DMS53 treated with DMSO at 0.1 percent for 48 hours (cell line): ENCODE results near the gene CLNK.

Experiments used
- DNase-seq: peaks from one replicate; lab custom pipeline; 2025; ENCODE audit not compliant: unreplicated experiment; lab: John Stamatoyannopoulos, UW

CLNK gene

GRCh38 chr4:10664408-10664807 is 20.2 kb downstream of the CLNK start:
- DNase-seq: peak; percentile 14

GRCh38 chr4:10662937-10663336 is 21.6 kb downstream of the CLNK start:
- DNase-seq: no peak

GRCh38 chr4:10661047-10661446 is 23.5 kb downstream of the CLNK start:
- no peak for DNase-seq

- DNase-seq: peak; percentile 40
These were observed 25.3 kb downstream of the CLNK start for GRCh38 chr4:10659251-10659650.

- DNase-seq: peak; percentile 75
These were observed 27.6 kb downstream of the CLNK start for GRCh38 chr4:10656988-10657387.

- no peak for DNase-seq
These were observed 28.1 kb downstream of the CLNK start for GRCh38 chr4:10656420-10656819.

GRCh38 chr4:10655968-10656367 is 28.6 kb downstream of the CLNK start:
- peak; percentile 14 for DNase-seq

- DNase-seq: no peak
These were observed 36.1 kb downstream of the CLNK start for GRCh38 chr4:10648479-10648878.

- DNase-seq: no peak
These were observed 36.7 kb downstream of the CLNK start for GRCh38 chr4:10647846-10648245.

GRCh38 chr4:10643600-10644425 is 40.8 kb downstream of the CLNK start:
- DNase-seq: no peak

- DNase-seq: no peak
These were observed 43.9 kb downstream of the CLNK start for GRCh38 chr4:10640561-10641201.

GRCh38 chr4:10639664-10640063 is 44.9 kb downstream of the CLNK start:
- DNase-seq: no peak

- DNase-seq: no peak
These were observed 45.5 kb downstream of the CLNK start for GRCh38 chr4:10639100-10639499.

GRCh38 chr4:10635091-10635490 is 49.5 kb downstream of the CLNK start:
- DNase-seq: no peak

GRCh38 chr4:10629394-10629793 is 55.2 kb downstream of the CLNK start:
- DNase-seq: no peak

GRCh38 chr4:10625131-10625530 is 59.4 kb downstream of the CLNK start:
- DNase-seq: peak; percentile 96

- peak; percentile 19 for DNase-seq
These were observed 60.7 kb downstream of the CLNK start for GRCh38 chr4:10623862-10624261.

- no peak for DNase-seq
These were observed 61.3 kb downstream of the CLNK start for GRCh38 chr4:10623241-10623640.

GRCh38 chr4:10622728-10623127 is 61.8 kb downstream of the CLNK start:
- no peak for DNase-seq

GRCh38 chr4:10620935-10621488 is 63.6 kb downstream of the CLNK start:
- DNase-seq: peak; percentile 40

- DNase-seq: no peak
These were observed 64.7 kb downstream of the CLNK start for GRCh38 chr4:10619855-10620254.

- peak; percentile 89 for DNase-seq
These were observed 65.3 kb downstream of the CLNK start for GRCh38 chr4:10619220-10619619.
